ENCODE data around the gene ADAM15. TPM values are rescaled to one million over a fixed set of nuclear protein-coding genes. Genes with fewer than 3 reads are reported as not detected.

The ADAM15 gene
- total RNA-seq, 1 experiment from 2014 or later: 187 TPM

DNA sequence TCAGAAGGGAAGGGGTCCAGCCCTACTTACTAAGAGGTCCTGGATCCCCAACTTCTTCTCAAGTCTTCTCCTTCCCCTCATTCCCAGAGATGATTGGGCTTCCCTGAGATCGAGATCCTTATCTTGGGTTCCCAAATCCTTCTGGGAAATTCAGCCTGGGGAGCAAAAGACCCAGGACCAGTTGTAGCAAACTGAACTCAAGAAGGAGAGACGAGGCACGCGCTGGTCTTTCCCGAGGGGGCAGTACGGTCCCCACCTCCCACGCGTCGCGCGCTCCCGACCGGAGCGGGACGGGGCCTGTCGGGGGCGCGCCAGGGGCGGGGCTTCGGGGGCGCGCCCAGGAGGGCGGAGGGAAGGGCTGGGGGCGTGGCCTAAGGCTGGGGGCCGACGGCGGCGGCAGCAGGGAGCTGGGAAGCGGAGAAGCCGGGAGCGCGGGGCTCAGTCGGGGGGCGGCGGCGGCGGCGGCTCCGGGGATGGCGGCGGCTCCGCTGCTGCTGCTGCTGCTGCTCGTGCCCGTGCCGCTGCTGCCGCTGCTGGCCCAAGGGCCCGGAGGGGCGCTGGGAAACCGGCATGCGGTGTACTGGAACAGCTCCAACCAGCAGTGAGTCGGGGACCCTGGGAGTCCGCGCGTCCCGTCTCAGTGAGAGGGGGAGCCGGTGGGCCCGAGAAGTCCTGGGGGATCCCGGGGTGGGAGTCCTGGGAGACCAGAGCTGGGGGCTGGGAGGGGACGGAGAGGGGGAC is 27.5 kb downstream of the ADAM15 start, which contains the start of gene EFNA3:
TSS of gene EFNA3 (plus strand) at position 369 of the 741 bp plus-strand sequence. CDS start at position 474, 105 bp downstream.
- CTCF ChIA-PET: interaction anchor here (0.5 kb wide), 1 partner anchor 115 kb away, joined by 3 read pairs; no protein-coding TSS in a partner anchor
- H3K27ac ChIP-seq: no peak within 1 kb of the TSS
- TF ChIP-seq CTCF (conservative IDR thresholded peaks at IDR 0.05) (no peak), EZH2 (IDR thresholded peaks at IDR 0.05; ENCODE audit: low read depth) (no peak)
- intact Hi-C loops (cut with micrococcal nuclease; ENCODE audit: unreplicated experiment): no loop called here
- no TSS peak for BruUV-seq (replicated peaks)
- no peaks in the 10 kb centered on the region for H3K79me2 ChIP-seq (ENCODE audit: low read depth)
- no peaks in the 10 kb centered on the region for H3K9me3 ChIP-seq (ENCODE audit: insufficient read depth, low read depth)
- peaks cover 53% of the 10 kb centered on the region for H3K4me1 ChIP-seq (replicated peaks; ENCODE audit: insufficient read depth)
- DNase-seq: peak; percentile 33 to 73
- H3K36me3 ChIP-seq (ENCODE audit: low read depth): no peaks in the 10 kb centered on the region
- peaks cover 35% of the 10 kb centered on the region for H3K27me3 ChIP-seq (ENCODE audit: insufficient read depth, low read depth)
- H3F3A ChIP-seq (ENCODE audit: insufficient read depth, low read depth): peaks cover 32% of the 10 kb centered on the region; the same call in 1 of the 2 replicates
- no peaks in the 10 kb centered on the region for H4K20me1 ChIP-seq (ENCODE audit: insufficient read depth)
- POLR2A ChIA-PET (ENCODE audit: unreplicated experiment): interaction anchor here (0.7 to 0.8 kb wide), 2 partner anchors 615 to 1370 kb away, joined by 6 to 9 read pairs; no protein-coding TSS in a partner anchor
- H3K4me3 ChIP-seq: peak within 1 kb of the TSS; percentile 63; the same call in 1 of the 2 replicates
- peak within 1 kb of the TSS; percentile 88 for H3K4me2 ChIP-seq
- H2AFZ ChIP-seq: peak within 1 kb of the TSS; percentile 61; the same call in 1 of the 2 replicates
- H3K9me2 ChIP-seq (ENCODE audit: insufficient read depth): no peaks in the 10 kb centered on the region

DNA sequence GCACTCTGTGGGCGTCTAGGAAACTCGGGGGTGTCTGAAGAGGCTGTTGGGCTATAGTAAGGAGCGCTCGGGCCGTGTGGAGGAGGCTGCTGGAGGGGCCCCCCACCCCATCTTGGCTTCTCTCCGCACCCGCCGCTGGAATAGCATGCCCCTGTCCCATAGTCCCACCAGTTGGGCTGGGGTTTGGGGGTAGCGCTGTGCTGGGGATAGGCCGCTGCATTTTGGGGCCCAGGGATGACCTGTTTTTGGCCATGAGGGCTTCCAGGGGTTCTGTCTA is 28.0 kb downstream of the ADAM15 start:
- Histone ChIP-seq H2AFZ (0 out of 2 replicates have a peak overlapping the region, but pooled peaks have one; percentile 61), H3K27ac (no peak overlapping the region)

More for the DNA sequence above, 28.0 kb downstream of the ADAM15 start:
- H3K27me3 ChIP-seq (ENCODE audit: insufficient read depth, low read depth): peaks cover 35% of the 10 kb centered on the region
- BruUV-seq (replicated peaks): no TSS peak
- POLR2A ChIA-PET (ENCODE audit: unreplicated experiment): interaction anchor here (0.7 to 0.8 kb wide), 2 partner anchors 616 to 1370 kb away, joined by 6 to 9 read pairs; no protein-coding TSS in a partner anchor
- no peaks in the 10 kb centered on the region for H3K9me3 ChIP-seq (ENCODE audit: insufficient read depth, low read depth)
- no peak for DNase-seq
- no peaks in the 10 kb centered on the region for H4K20me1 ChIP-seq (ENCODE audit: insufficient read depth)
- intact Hi-C loops (cut with micrococcal nuclease; ENCODE audit: unreplicated experiment): no loop called here
- H3K4me2 ChIP-seq: peak overlapping the region; percentile 88
- H3K4me1 ChIP-seq (replicated peaks; ENCODE audit: insufficient read depth): peaks cover 58% of the 10 kb centered on the region
- no peaks in the 10 kb centered on the region for H3K79me2 ChIP-seq (ENCODE audit: low read depth)
- no peaks in the 10 kb centered on the region for H3K9me2 ChIP-seq (ENCODE audit: insufficient read depth)
- H3F3A ChIP-seq (ENCODE audit: insufficient read depth, low read depth): peaks cover 35% of the 10 kb centered on the region; the same call in 1 of the 2 replicates
- TF ChIP-seq EZH2 (IDR thresholded peaks at IDR 0.05; ENCODE audit: low read depth) (no peak), CTCF (conservative IDR thresholded peaks at IDR 0.05) (no peak)
- no peaks in the 10 kb centered on the region for H3K36me3 ChIP-seq (ENCODE audit: low read depth)
- CTCF ChIA-PET: interaction anchor here (0.5 kb wide), 1 partner anchor 115 kb away, joined by 3 read pairs; no protein-coding TSS in a partner anchor
- peak overlapping the region; percentile 63; the same call in 1 of the 2 replicates for H3K4me3 ChIP-seq

Measured in PC-9 (cell line).